H9 (cell line): Measurements from ENCODE around the gene EIF2B5. TPM values are rescaled to one million over a fixed set of nuclear protein-coding genes. Genes with fewer than 3 reads are reported as not detected.
A peak's percentile ranks its signal among the peaks of the same experiment; 100 is the strongest.

Source experiments
- DNase-seq: peaks from one replicate; pipeline ENCODE4 v3.0.0-alpha.2; 2017
- H2AFZ ChIP-seq: one replicate; pipeline ENCODE4 v1.6.1; 2013; ENCODE audit warnings: mild to moderate bottlenecking, low read length, control low read depth, moderate library complexity
- H2AK5ac ChIP-seq: 2 replicates; pipeline ENCODE4 v1.6.1; 2013; ENCODE audit warnings: low read length, control low read depth, mixed read lengths; ENCODE audit not compliant: insufficient read length
- H2BK120ac ChIP-seq: one replicate; pipeline ENCODE4 v1.6.1; 2013; ENCODE audit warnings: low read depth, mild to moderate bottlenecking, low read length, control low read depth, inconsistent platforms; ENCODE audit not compliant: poor library complexity, severe bottlenecking
- H2BK12ac ChIP-seq: 2 replicates; pipeline ENCODE4 v1.6.1; 2013; ENCODE audit warnings: low read length, control low read depth, mixed read lengths, low read depth; ENCODE audit not compliant: insufficient read length
- H2BK15ac ChIP-seq: 2 replicates; pipeline ENCODE4 v1.6.1; 2013; ENCODE audit warnings: low read depth, low read length, control low read depth
- H2BK20ac ChIP-seq: one replicate; pipeline ENCODE4 v1.6.1; 2013; ENCODE audit warnings: low read depth, mild to moderate bottlenecking, low read length, control low read depth, inconsistent platforms; ENCODE audit not compliant: poor library complexity, severe bottlenecking
- H2BK5ac ChIP-seq: 2 replicates; pipeline ENCODE4 v1.6.1; 2013; ENCODE audit warnings: low read length, control low read depth, mixed read lengths; ENCODE audit not compliant: insufficient read length
- H3K14ac ChIP-seq: 2 replicates; pipeline ENCODE4 v1.6.1; 2013; ENCODE audit warnings: low read length, control low read depth; ENCODE audit not compliant: insufficient read depth
- H3K18ac ChIP-seq: 2 replicates; pipeline ENCODE4 v1.6.1; 2013; ENCODE audit warnings: low read depth, mild to moderate bottlenecking, mixed read lengths, low read length, control low read depth; ENCODE audit not compliant: insufficient read length
- H3K23ac ChIP-seq: 2 replicates; pipeline ENCODE4 v1.6.1; 2013; ENCODE audit warnings: low read length, control low read depth, mixed read lengths, low read depth; ENCODE audit not compliant: insufficient read length
- H3K23me2 ChIP-seq: 2 replicates; pipeline ENCODE4 v1.6.1; 2013; ENCODE audit warnings: low read depth, mild to moderate bottlenecking, mixed read lengths, low read length, control low read depth; ENCODE audit not compliant: insufficient read length, poor library complexity, severe bottlenecking
- H3K27ac ChIP-seq: 2 replicates; pipeline ENCODE4 v1.5.1; 2013; ENCODE audit warnings: low read length, control low read depth, mixed read lengths, low read depth; ENCODE audit not compliant: insufficient read length
- H3K27me3 ChIP-seq: 2 replicates; pipeline ENCODE4 v1.6.1; 2013; ENCODE audit warnings: low read length, control low read depth, inconsistent platforms; ENCODE audit not compliant: insufficient read depth
- H3K4ac ChIP-seq: 2 replicates; pipeline ENCODE4 v1.6.1; 2013; ENCODE audit warnings: low read depth, mild to moderate bottlenecking, control low read depth, inconsistent platforms, low read length, moderate library complexity
- H3K4me1 ChIP-seq: 2 replicates; pipeline ENCODE4 v1.6.1; 2013; ENCODE audit warnings: low read length, control low read depth, inconsistent platforms; ENCODE audit not compliant: insufficient read depth
- H3K4me2 ChIP-seq: 2 replicates; pipeline ENCODE4 v1.6.1; 2013; ENCODE audit warnings: low read length, control low read depth, mixed read lengths; ENCODE audit not compliant: insufficient read length, insufficient read depth
- H3K56ac ChIP-seq: 2 replicates; pipeline ENCODE4 v1.6.1; 2013; ENCODE audit warnings: low read depth, mild to moderate bottlenecking, mixed read lengths, low read length, control low read depth; ENCODE audit not compliant: insufficient read length
- H3K79me1 ChIP-seq: 2 replicates; pipeline ENCODE4 v1.6.1; 2013; ENCODE audit warnings: low read depth, mild to moderate bottlenecking, moderate library complexity, low read length, control low read depth, inconsistent platforms; ENCODE audit not compliant: insufficient read depth, poor library complexity, severe bottlenecking
- H3K79me2 ChIP-seq: 2 replicates; pipeline ENCODE4 v1.6.1; 2013; ENCODE audit warnings: low read length, control low read depth, inconsistent platforms; ENCODE audit not compliant: insufficient read depth
- H3K9ac ChIP-seq: 2 replicates; pipeline ENCODE4 v1.6.1; 2013; ENCODE audit warnings: low read length, control low read depth, mixed read lengths; ENCODE audit not compliant: insufficient read length; ENCODE audit errors: extremely low read depth
- H3K9me3 ChIP-seq: one replicate; pipeline ENCODE4 v1.6.1; 2013; ENCODE audit warnings: low read depth, low read length, inconsistent platforms; ENCODE audit not compliant: control insufficient read depth
- H3T11ph ChIP-seq: one replicate; pipeline ENCODE4 v1.6.1; 2013; ENCODE audit warnings: mild to moderate bottlenecking, low read length, control low read depth, inconsistent platforms
- H4K20me1 ChIP-seq: one replicate; pipeline ENCODE4 v1.6.1; 2013; ENCODE audit not compliant: control insufficient read depth, insufficient read length, insufficient read depth
- H4K5ac ChIP-seq: 2 replicates; pipeline ENCODE4 v1.6.1; 2013; ENCODE audit warnings: low read depth, mild to moderate bottlenecking, mixed read lengths, low read length, control low read depth; ENCODE audit not compliant: insufficient read length
- H4K8ac ChIP-seq: replicated peaks from 2 replicates; pipeline ENCODE4 v1.6.1; 2013; ENCODE audit warnings: low read length, control low read depth, mixed read lengths, low read depth; ENCODE audit not compliant: insufficient read length
- H4K91ac ChIP-seq: 2 replicates; pipeline ENCODE4 v1.6.1; 2013; ENCODE audit warnings: low read depth, mild to moderate bottlenecking, moderate library complexity, mixed read lengths, low read length, control low read depth; ENCODE audit not compliant: insufficient read length
- H3K27ac Mint-ChIP-seq, 3 experiments: 2 replicates in 2 of 3; 3 replicates in 1 of 3; pipeline ENCODE4 v1.8.0; 2020 to 2021; ENCODE audit warnings: mixed read lengths in 3 of 3, mild to moderate bottlenecking in 1 of 3, moderate library complexity in 1 of 3
- H3K27me3 Mint-ChIP-seq: 2 replicates; pipeline ENCODE4 v1.8.0; 2021; ENCODE audit warnings: low read depth, mild to moderate bottlenecking, moderate library complexity, mixed read lengths
- H3K36me3 Mint-ChIP-seq, 3 experiments: 2 replicates in 2 of 3; 3 replicates in 1 of 3; pipeline ENCODE4 v1.8.0; 2020 to 2021; ENCODE audit warnings: low read depth in 3 of 3, mixed read lengths in 3 of 3; ENCODE audit not compliant: insufficient read depth in 1 of 3
- H3K4me1 Mint-ChIP-seq, 2 experiments: 2 replicates each; pipeline ENCODE4 v1.8.0; 2020; ENCODE audit warnings: mixed read lengths in 2 of 2
- H3K4me3 Mint-ChIP-seq, 2 experiments: 2 replicates in 1 of 2; 3 replicates in 1 of 2; pipeline ENCODE4 v1.8.0; 2020 to 2021; ENCODE audit warnings: mild to moderate bottlenecking in 2 of 2, mixed read lengths in 2 of 2, moderate library complexity in 1 of 2
- H3K9me3 Mint-ChIP-seq, 2 experiments: 2 replicates in 1 of 2; 3 replicates in 1 of 2; pipeline ENCODE4 v1.8.0; 2020; ENCODE audit warnings: mild to moderate bottlenecking in 2 of 2, mixed read lengths in 2 of 2, moderate library complexity in 1 of 2
- WGBS: extraction: QIAGEN DNeasy Blood & Tissue Kit; methylation state at CpG from one replicate; pipeline ENCODE4 v1.1.7; 2013; ENCODE audit warnings: missing lambda C conversion rate, low lambda C conversion rate, mixed read lengths; ENCODE audit not compliant: insufficient read length; ENCODE audit errors: extremely low coverage; 5-methylcytosine and 5-hydroxymethylcytosine counted together
- total RNA-seq: library from RNA; stranded (reverse); gene quantifications from 2 replicates; pipeline ENCODE4 v1.2.1, GENCODE V29; 2021
- TF ChIP-seq, protein P1 (sequence below): fragments of 200-600 bp; sonication (generic); conservative IDR thresholded peaks from 3 replicates; pipeline ENCODE4 v1.8.0; 2021; ENCODE audit warnings: antibody characterized with exemption, mild to moderate bottlenecking

Gene EIF2B5
- total RNA-seq, 1 experiment from 2014 or later = 42.0 TPM

DNA sequence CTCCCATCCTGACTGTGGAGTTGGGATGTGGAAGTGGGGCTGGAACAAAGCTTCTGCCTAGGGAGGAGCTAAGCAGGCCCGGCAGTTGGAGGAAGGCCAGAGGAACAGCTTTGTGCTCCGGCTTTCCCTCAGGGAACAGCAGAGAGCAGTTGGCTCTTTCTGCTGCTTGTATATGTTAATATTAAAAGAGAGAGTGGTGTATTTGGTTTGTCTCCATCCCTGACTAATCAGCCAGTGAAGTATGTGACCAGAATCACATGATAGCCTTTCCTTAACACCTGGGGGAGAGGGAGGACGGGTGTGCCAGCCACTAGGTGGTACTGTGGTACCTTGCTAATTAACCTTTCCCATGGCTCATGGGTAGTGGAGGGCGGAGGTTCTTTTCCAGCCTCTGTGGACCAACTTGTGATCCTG is 10.0 kb downstream of the EIF2B5 start:
- DNase-seq = peak; percentile 62
- no CpG with 5 or more reads among the region's 4 CpGs for WGBS

More for the DNA sequence above, 10.0 kb downstream of the EIF2B5 start:
- Histone ChIP-seq H3K23me2 (no peaks in the 10 kb centered on the region), H3K79me2 (no peaks in the 10 kb centered on the region), H2BK120ac (no peak overlapping the region), H3K4ac (no peak overlapping the region), H3K4me1 (no peaks in the 10 kb centered on the region), H4K91ac (no peak overlapping the region), H3K9ac (no peak overlapping the region), H4K20me1 (no peaks in the 10 kb centered on the region), H2BK20ac (no peak overlapping the region), H3K9me3 (no peaks in the 10 kb centered on the region), H3K56ac (no peak overlapping the region), H3K79me1 (peaks cover 10% of the 10 kb centered on the region), H2BK15ac (no peak overlapping the region), H4K8ac (no peak overlapping the region), H3K14ac (no peak overlapping the region), H3K23ac (no peak overlapping the region), H4K5ac (no peak overlapping the region), H2AK5ac (no peak overlapping the region), H2BK5ac (no peak overlapping the region), H3K4me2 (no peak overlapping the region), H3K27me3 (no peaks in the 10 kb centered on the region), H3T11ph (no peak overlapping the region), H3K18ac (no peak overlapping the region), H3K27ac (no peak overlapping the region), H2AFZ (no peak overlapping the region), H2BK12ac (no peak overlapping the region)
- Mint-ChIP-seq H3K4me3 (no peak overlapping the region), H3K36me3 (peaks cover 22 to 64% (median 33%) of the 10 kb centered on the region in 3 experiments; a peak in 6 of 7 replicates), H3K9me3 (no peaks in the 10 kb centered on the region), H3K27ac (no peak overlapping the region; a peak in 1 of 7 replicates), H3K4me1 (peaks cover 2 to 3% of the 10 kb centered on the region in 2 experiments; a peak in 2 of 4 replicates), H3K27me3 (no peaks in the 10 kb centered on the region)
- TF ChIP-seq, protein P1, sequence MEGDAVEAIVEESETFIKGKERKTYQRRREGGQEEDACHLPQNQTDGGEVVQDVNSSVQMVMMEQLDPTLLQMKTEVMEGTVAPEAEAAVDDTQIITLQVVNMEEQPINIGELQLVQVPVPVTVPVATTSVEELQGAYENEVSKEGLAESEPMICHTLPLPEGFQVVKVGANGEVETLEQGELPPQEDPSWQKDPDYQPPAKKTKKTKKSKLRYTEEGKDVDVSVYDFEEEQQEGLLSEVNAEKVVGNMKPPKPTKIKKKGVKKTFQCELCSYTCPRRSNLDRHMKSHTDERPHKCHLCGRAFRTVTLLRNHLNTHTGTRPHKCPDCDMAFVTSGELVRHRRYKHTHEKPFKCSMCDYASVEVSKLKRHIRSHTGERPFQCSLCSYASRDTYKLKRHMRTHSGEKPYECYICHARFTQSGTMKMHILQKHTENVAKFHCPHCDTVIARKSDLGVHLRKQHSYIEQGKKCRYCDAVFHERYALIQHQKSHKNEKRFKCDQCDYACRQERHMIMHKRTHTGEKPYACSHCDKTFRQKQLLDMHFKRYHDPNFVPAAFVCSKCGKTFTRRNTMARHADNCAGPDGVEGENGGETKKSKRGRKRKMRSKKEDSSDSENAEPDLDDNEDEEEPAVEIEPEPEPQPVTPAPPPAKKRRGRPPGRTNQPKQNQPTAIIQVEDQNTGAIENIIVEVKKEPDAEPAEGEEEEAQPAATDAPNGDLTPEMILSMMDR = peak; percentile 72
